ENCODE results near the gene SEC23B.

- TF ChIP-seq POLR2A (IDR thresholded peaks at IDR 0.05), result no peak
- TF ChIP-seq CTCF (IDR thresholded peaks at IDR 0.05), result no peak
- TF ChIP-seq POLR2AphosphoS5 (IDR thresholded peaks at IDR 0.05), result no peak
Measured at GRCh38 chr20:18589941-18590674, 82.4 kb downstream of the SEC23B start.

Data from upper lobe of left lung (tissue), 4 donors.